Erythroblast (primary cell): ENCODE results near the gene APIP.
A peak's percentile ranks its signal among the peaks of the same experiment; 100 is the strongest.
"Not testable (repeated sequence)": the region's sequence is repeated elsewhere in the genome, so short reads cannot be mapped to it uniquely, and the experiment has no call there.

Experiments
- DNase-seq, 2 experiments: peaks; one replicate each; lab custom pipeline; 2025; lab: John Stamatoyannopoulos, UW
- GATA1 ChIP-seq: IDR thresholded peaks from 2 replicates; pipeline ENCODE4 v1.6.1; 2011; ENCODE audit warnings: low read depth, mild to moderate bottlenecking, control low read depth, low read length, moderate library complexity
- POLR2A ChIP-seq: IDR thresholded peaks from 2 replicates; pipeline ENCODE4 v1.6.1; 2011; ENCODE audit warnings: mild to moderate bottlenecking, low read length

APIP gene

GRCh38 chr11:34911676-34912075 lies 4.5 kb downstream of the APIP start:
- TF ChIP-seq POLR2A (no peak), GATA1 (no peak)

GRCh38 chr11:34910817-34911216 lies 5.4 kb downstream of the APIP start:
- no peak for TF ChIP-seq POLR2A
- no peak for DNase-seq

More at GRCh38 chr11:34911676-34912075, 4.5 kb downstream of the APIP start:
- no peak for DNase-seq

- TF ChIP-seq GATA1: no peak
- no peak for TF ChIP-seq POLR2A
- no peak for DNase-seq
Observed at GRCh38 chr11:34909955-34910354, 6.2 kb downstream of the APIP start.

GRCh38 chr11:34909415-34909814 lies 6.8 kb downstream of the APIP start:
- no peak for DNase-seq
- TF ChIP-seq GATA1: no peak
- no peak for TF ChIP-seq POLR2A

GRCh38 chr11:34907934-34908593 lies 8.1 kb downstream of the APIP start:
- no peak for TF ChIP-seq GATA1
- TF ChIP-seq POLR2A: no peak
- no peak for DNase-seq

GRCh38 chr11:34905666-34906065 lies 10.5 kb downstream of the APIP start:
- no peak for DNase-seq
- TF ChIP-seq POLR2A (no peak), GATA1 (no peak)

GRCh38 chr11:34904421-34904955 lies 11.7 kb downstream of the APIP start:
- TF ChIP-seq GATA1 (no peak), POLR2A (no peak)
- DNase-seq: peak in 1 of 2 experiments; percentile 4

GRCh38 chr11:34899633-34900016 lies 16.6 kb downstream of the APIP start:
- TF ChIP-seq POLR2A (no peak), GATA1 (no peak)
- peak; percentile 18 to 24 for DNase-seq

GRCh38 chr11:34898474-34898873 lies 17.7 kb downstream of the APIP start:
- DNase-seq: no peak
- TF ChIP-seq GATA1 (no peak), POLR2A (no peak)

GRCh38 chr11:34897171-34897870 lies 18.9 kb downstream of the APIP start:
- TF ChIP-seq POLR2A (no peak), GATA1 (no peak)
- no peak for DNase-seq

- DNase-seq: not testable (repeated sequence)
Observed at GRCh38 chr11:34896191-34896590, 20.0 kb downstream of the APIP start.

- no peak for DNase-seq
- TF ChIP-seq GATA1 (no peak), POLR2A (no peak)
Observed at GRCh38 chr11:34893416-34893815, 22.8 kb downstream of the APIP start.

- TF ChIP-seq POLR2A (no peak), GATA1 (no peak)
- DNase-seq: no peak
Observed at GRCh38 chr11:34891611-34892010, 24.6 kb downstream of the APIP start.

- peak; percentile 15 to 36 for DNase-seq
- no peak for TF ChIP-seq POLR2A
- TF ChIP-seq GATA1: no peak
Observed at GRCh38 chr11:34890812-34891211, 25.4 kb downstream of the APIP start.

- no peak for DNase-seq
- TF ChIP-seq POLR2A (no peak), GATA1 (no peak)
Observed at GRCh38 chr11:34890089-34890488, 26.1 kb downstream of the APIP start.
